GM19351 (cell line): Measurements from ENCODE around the gene LIPA.
"Not testable (repeated sequence)": the region's sequence is repeated elsewhere in the genome, so short reads cannot be mapped to it uniquely, and the experiment has no call there.

Source experiments
- ATAC-seq: cut with Tn5 transposase; IDR thresholded peaks from one replicate; pipeline ENCODE4 v1.9.1; 2021; ENCODE audit warnings: mild to moderate bottlenecking, moderate library complexity; ENCODE audit not compliant: unreplicated experiment

Gene LIPA

GRCh38 chr10:89251409-89252224 lies at the start of gene LIPA:
LIPA (minus strand) TSS chr10:89251775; CDS start chr10:89247648, 4,127 bp downstream.
- peak; percentile 91 for ATAC-seq

- peak; percentile 37 for ATAC-seq
These were observed 49.7 kb upstream of the LIPA start for GRCh38 chr10:89301232-89301631.

GRCh38 chr10:89299031-89299430 lies 47.5 kb upstream of the LIPA start:
- ATAC-seq, result no peak

GRCh38 chr10:89297791-89298190 lies 46.2 kb upstream of the LIPA start:
- ATAC-seq, result no peak

GRCh38 chr10:89297356-89297755 lies 45.8 kb upstream of the LIPA start:
- no peak for ATAC-seq

GRCh38 chr10:89296220-89296648 lies 44.7 kb upstream of the LIPA start:
- no peak for ATAC-seq

GRCh38 chr10:89295597-89295996 lies 44.0 kb upstream of the LIPA start:
- peak; percentile 50 for ATAC-seq

- ATAC-seq, result no peak
These were observed 43.2 kb upstream of the LIPA start for GRCh38 chr10:89294721-89295239.

GRCh38 chr10:89285303-89285702 lies 33.7 kb upstream of the LIPA start:
- not testable (repeated sequence) for ATAC-seq

- not testable (repeated sequence) for ATAC-seq
These were observed 33.1 kb upstream of the LIPA start for GRCh38 chr10:89284711-89285110.

GRCh38 chr10:89283936-89284475 lies 32.4 kb upstream of the LIPA start:
- ATAC-seq, result no peak

GRCh38 chr10:89283025-89283935 lies 31.7 kb upstream of the LIPA start:
- no peak for ATAC-seq

GRCh38 chr10:89281606-89282395 lies 30.2 kb upstream of the LIPA start:
- no peak for ATAC-seq

GRCh38 chr10:89280508-89280907 lies 28.9 kb upstream of the LIPA start:
- ATAC-seq, result no peak

GRCh38 chr10:89279421-89279869 lies 27.9 kb upstream of the LIPA start:
- no peak for ATAC-seq

- ATAC-seq, result no peak
These were observed 27.4 kb upstream of the LIPA start for GRCh38 chr10:89278900-89279392.

GRCh38 chr10:89278034-89278535 lies 26.5 kb upstream of the LIPA start:
- ATAC-seq, result no peak

GRCh38 chr10:89275383-89275782 lies 23.8 kb upstream of the LIPA start:
- ATAC-seq, result no peak

- no peak for ATAC-seq
These were observed 23.4 kb upstream of the LIPA start for GRCh38 chr10:89274928-89275327.

GRCh38 chr10:89273680-89274079 lies 22.1 kb upstream of the LIPA start:
- ATAC-seq, result no peak
